ENCODE results near the gene RIPOR3. TPM values are rescaled to one million over a fixed set of nuclear protein-coding genes. Genes with fewer than 3 reads are reported as not detected.
"Not testable (repeated sequence)": the region's sequence is repeated elsewhere in the genome, so short reads cannot be mapped to it uniquely, and the experiment has no call there.

Gene RIPOR3
- total RNA-seq, 1 experiment from 2014 or later: 0.31 TPM

DNA sequence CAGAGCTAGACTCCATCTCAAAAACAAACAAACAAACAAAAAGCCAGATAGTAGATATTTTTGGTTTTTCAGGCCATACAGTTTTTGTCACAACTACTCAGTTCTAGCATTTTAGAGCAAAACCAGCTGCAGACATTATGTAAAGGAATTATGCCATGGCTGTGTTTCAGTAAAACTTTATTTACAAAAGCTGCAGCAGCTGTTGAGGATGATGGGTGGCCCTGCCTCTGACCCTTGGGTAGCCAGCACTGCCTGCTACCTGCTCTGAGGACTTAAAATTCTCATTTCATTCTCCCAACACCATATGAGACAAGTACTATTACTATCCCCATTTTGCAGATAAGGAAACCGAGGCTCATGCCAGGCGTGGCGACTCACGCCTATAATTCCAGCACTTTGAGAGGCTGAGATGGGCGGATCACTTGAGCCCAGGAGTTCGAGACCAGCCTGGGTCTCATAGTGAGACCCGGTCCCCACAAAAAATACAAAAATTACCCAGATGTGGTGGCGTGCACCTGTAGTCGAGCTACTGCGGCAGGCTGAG lies 56.3 kb downstream of the RIPOR3 start:
- DNase-seq (ENCODE audit: low spot score): no peak

DNA sequence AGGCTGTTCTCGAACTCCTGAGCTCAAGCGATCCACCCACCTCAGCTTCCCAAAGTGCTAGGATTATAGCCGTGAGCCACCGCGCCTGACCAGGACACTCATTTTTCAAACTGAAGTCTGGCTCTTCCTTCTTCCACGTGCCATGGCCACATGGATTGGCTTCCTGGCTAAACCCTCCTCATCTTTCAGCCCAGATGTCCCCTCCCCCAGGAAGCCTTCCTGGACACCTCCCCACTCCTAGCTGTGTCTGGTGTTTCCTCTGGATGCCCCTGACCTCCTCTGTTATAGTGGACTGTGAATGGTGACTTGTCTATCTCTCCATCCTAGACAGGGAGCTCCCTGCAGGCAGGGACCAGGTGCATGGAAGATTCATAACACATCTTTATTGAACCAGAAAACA lies 57.2 kb downstream of the RIPOR3 start:
- no peak for DNase-seq (ENCODE audit: low spot score)

DNA sequence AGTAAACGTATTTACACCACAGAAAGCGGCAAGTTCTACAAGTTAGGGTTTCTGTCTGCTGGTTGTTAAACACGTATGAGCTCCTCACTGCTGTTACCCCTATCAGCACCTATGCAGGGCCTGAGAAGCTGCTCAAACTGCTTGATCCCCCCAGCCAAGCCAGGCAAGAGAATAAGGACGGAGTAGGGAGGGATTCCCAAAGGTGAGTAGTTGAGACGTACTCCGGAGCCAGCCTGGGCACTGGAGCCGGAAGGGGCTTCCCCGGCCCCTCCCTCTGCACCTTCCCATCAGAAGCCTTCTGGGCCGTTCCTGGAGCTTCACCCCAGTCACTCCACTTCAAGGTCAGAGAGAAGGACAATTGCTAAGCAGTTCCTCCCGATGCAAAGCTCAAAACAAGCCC lies 58.0 kb downstream of the RIPOR3 start:
- DNase-seq (ENCODE audit: low spot score): no peak

DNA sequence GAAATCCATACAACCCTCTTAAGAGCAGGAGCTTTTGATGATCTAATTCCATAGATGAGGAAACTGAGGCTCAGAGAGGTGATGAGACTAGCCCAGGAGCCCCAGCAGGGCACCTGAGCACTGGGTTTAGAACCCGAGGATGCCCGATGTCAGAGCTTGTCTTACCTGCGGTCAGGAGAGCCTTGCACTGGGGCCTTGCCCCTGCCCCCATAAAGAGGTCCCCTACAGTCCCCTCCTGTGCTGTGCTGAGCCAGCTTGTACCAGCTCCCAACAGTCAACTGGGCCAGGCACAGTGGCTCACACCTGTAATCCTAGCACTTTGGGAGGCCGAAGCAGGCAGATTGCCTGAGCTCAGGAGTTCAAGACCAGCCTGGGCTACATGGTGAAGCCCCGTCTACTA lies 58.6 kb downstream of the RIPOR3 start:
- DNase-seq (ENCODE audit: low spot score): no peak

DNA sequence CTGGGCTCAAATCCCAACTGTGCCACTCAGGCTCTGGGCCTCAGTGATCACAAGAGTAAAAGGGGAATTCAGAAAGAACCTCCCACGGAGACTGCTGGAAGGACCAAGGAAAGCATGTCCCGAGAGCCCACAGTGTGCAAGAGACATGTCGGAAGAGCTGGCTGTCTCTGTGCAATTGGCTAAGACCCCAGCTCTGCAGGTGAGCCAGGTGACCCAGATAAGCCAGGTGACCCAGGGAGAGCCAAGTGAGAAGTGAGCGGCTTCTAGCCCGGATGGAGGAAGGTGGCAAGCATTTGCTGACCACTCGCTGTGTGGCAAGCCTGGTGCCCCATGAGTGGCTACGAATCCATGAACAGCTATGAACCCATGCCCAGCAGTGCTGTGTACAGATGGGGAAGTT lies 59.1 kb downstream of the RIPOR3 start:
- no peak for DNase-seq (ENCODE audit: low spot score)

DNA sequence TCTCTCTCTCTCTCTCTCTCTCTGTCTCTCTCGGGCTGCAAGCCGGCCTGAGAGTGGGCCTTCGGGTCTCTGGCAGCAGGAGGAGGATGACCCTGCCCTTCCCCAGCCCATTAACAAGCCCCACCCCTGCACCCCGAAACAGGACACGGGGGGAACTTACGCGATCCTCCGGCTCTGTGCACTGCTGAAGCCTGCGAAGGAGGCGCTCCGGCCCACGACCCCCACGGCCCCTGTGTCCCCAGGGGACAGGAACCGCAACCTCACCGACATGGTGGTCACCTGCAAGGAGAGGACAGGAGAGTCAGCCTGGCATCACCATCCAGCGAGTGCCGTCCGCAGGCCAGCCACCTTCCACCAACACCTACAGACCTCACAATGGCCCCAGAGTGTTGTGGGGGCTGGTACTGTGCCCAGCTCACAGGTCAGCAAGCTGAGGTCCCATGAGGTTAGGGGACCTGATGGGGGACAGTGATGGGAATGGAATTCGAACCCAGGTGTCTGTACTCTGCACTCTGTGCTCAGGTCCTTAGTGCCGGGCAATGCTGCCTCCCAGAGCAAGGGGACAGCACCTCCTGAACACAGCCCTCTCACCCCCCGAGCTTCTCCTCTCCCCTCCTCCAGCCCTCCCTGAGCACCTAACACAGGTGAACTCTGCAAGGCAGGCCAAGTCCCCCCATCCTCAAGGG lies 60.6 kb downstream of the RIPOR3 start:
- DNase-seq (ENCODE audit: low spot score): no peak

DNA sequence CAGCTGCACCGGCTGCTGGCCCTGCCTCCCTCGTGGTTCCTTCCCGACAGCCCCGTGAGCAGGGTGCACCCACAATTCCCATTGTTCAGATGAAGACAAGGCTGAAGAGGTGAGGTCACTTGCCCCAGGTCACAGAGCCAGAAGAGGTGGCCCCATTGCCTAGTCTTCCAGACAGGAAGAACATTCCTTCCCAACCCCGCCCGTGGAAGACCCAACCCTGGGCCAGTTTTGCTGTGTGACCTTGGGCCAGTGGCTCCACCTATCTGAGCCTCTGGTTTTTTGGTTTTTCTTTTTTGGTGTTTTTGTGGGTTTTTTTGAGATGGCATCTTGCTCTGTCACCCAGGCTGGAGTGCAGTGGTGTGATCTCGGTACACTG lies 61.7 kb downstream of the RIPOR3 start:
- no peak for DNase-seq (ENCODE audit: low spot score)

DNA sequence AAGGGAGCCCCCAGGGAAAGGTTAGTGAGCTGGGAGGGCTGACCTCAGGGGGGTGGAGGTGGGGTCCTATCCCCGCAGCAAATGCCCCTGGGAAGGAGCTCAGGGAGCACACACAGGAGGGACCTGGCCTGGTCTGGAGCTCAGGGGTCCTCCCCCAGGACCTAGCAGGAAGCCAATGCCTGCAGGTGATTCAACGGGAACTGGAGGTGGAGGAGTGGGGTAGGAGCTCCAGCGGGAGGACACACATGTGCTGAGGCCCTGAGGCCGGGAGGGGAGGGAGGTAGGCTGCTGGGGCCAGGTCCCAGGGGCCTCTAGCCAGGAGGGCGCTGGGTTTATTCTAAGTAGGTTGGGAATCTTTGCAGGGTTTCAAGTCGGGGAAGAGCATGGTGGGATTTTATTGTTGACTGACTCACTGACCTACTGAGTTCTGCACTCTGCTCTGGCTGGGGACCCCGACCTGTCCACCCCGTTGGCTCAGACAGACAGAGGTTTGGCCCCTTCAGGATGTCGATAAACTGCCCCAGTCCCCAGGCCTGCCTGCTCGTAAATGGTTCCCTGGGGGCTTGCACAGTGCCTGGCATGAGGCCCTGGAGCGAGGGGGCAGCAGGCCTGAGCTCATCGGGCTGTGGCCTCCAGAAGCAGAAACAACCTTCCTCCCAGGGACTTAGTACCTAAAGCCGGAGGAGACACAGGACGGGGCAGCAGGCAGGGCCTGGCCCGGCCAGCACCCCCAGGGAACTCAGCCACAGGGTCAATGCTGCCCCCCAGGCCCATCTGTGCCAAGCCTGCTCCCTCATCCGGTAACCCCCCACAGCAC lies 62.3 kb downstream of the RIPOR3 start:
- no peak for DNase-seq (ENCODE audit: low spot score)

DNA sequence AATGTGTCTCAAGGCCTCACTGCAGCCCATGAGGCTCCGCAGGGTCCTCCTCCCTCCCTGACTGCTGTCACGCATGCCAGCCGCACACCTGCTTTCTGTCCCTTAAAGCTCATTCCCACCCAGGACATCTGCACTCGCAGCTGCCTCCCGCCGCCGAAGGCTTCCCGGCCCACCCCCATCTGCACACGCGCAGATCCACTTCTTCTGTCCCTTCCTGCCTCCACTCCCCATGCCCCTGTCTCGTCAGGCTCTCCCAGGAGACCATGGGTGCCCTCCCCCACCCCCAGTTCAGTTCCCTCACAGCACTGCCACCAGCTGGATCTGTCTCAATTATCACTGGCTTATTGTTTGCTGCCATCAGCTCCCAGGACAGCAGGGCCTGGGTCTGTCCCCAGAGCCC lies 63.0 kb downstream of the RIPOR3 start:
- DNase-seq (ENCODE audit: low spot score): no peak

DNA sequence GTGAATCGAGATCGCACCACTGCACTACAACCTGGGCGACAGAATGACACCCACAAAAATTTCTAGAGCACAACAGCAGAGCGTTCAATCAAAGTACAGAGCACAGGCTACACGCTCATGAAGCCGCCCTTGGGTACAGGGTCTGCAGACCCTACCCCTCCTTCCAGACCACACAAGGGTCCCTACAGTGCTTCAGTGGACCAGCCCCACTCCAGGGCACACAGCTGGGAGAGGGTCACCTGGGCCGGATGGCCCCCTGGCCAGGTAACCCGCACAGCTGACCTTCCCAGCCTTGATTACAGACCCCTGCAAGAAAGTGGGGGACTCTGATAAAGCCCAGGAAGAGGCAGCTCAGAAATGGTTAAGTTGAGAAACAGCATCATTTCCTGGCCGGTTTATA lies 63.6 kb downstream of the RIPOR3 start:
- DNase-seq (ENCODE audit: low spot score): no peak

DNA sequence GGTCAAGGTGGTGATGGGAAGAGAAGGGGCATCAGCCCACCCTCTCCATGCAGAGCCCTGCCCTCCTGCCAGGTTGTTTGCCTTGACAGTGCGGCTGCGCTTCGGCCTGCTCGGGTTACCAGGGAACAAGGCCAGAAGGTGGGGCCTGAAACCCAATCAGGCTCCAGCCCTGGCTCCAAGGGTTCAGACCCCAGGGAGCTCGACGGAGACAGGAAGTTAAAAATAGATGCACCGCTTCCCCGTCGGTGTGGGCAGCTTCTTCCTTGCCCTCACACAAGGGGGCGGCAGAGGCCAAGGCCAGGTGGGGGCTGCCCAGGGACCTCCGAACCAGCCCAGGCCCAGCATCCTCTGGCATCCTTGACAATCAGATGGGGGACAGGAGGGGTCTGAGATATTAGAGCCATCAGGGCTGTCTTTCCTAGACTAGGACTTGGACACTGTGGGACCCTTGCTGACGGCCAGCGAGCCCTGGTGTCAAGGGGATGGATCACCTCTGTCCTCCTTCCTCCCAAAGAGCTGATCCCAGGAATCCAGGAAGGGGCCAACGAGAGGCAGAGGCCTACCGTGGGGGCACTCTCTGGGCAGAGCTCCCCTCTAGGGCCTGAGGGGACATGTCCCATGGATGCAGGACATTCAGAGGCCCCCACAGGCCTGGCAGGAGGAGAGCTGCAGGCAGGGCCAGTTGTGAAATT lies 65.2 kb downstream of the RIPOR3 start:
- peak; percentile 72 for DNase-seq (ENCODE audit: low spot score)

DNA sequence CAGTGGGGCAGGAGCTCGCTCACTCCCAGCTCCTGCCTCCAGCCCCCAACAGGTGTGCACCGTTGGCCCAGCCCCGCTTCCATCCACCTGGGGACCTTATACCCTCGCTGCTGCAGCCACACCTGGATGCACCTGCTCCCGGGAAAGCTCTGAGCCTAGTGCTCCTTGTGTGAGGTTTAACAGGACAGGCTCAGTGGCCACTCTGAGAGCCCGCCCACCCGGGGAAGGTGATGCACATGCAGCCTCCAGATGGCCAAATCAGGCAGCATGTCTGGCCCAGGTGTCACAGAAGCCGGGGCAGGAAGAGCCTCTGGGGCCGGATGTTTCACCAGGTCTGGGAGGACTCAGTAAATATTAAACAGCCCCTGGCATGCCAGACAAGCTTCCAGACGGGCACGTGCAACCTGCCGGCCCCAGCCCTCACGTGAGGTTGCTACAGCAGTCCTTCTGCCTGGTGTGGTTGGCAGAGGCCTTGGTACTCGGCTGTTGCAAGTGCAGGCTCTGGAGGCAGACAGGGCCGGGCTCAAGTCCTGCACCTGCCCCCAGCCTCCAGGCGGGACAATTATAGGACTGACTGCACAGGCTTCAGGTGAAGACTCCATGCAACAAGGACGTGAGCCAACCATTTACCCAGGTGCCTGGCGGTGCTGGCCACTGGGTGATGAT lies 66.9 kb downstream of the RIPOR3 start:
- DNase-seq (ENCODE audit: low spot score): peak; percentile 50

DNA sequence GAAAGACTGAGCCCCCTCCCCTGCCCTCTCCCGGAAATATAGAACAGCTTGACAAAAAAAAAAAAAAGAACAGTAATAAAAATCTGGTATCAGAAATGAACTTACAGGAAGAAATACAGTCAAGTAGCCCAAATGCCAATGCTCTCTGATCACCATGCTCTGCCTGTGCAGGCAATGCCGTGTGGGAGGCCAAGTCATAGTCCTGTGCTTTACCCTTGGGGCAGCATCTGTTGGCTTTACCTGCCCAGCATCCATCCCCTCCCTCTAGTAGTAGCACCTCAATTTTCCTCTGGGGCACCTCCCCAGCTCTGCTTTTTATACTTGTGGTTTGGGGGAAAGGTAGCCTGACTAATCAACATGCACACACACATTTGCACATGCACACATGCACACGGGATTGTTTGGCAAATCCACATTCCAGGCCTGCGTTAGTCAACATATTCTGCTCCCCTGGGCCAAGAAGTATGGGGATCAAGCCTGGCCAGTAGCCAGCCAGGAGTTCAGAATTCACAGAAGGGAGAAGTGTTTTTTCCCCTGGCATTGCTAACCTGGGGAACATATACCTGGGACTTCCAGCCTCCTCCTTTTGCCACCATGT lies 70.2 kb downstream of the RIPOR3 start:
- DNase-seq (ENCODE audit: low spot score): no peak

DNA sequence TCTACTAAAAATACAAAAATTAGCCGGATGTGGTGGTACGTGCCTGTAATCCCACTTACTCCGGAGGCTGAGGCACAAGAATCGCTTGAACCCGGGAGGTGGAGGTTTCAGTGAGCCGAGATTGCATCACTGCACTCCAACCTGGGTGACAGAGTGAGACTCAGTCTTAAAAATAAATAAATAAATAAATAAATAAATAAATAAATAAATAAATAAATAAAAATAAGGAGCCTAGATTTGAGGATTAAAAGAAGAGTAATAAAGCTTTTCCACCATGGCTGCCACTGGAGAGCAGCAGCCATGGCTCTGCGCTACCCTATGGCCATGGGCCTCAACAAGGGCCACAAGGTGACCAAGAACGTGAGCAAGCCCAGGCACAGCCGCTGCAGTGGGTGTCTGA lies 70.9 kb downstream of the RIPOR3 start:
- not testable (repeated sequence) for DNase-seq (ENCODE audit: low spot score)

DNA sequence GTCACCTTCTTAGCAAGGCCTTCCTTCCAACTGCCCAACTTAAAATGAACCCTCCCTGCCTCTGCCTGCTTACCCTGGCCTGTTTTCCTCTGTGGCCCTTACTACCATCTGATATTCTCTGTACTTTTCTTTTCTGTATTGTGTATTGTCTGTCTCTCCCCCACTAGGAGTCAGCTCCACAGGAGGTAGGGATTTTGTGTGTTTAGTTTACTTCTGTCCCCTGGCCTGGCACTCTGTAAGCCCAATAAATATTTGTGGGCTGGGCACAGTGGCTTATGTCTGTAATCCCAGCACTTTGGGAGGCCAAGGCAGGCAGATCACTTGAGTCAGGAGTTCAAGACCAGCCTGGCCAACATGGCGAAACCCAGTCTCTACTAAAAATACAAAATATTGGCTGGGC lies 72.8 kb downstream of the RIPOR3 start:
- no peak for DNase-seq (ENCODE audit: low spot score)

DNA sequence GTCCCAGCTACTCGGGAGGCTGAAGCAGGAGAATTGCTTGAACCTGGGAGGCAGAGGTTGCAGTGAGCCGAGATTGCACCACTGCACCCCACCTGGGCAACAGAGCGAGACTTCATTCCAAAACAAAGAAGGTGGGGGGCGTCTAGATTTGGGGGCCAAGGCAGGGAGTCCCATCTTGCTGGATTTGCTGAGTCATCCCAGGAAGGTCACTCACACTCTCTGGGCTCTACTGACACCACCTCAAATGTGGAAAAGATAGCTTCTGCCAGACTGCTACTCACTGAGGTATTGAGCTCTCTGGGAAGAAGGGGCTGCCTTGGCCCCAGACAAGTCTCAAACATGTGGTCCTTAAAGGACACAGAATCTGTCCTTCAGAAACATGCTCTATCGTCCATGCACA lies 74.3 kb downstream of the RIPOR3 start:
- no peak for DNase-seq (ENCODE audit: low spot score)

DNA sequence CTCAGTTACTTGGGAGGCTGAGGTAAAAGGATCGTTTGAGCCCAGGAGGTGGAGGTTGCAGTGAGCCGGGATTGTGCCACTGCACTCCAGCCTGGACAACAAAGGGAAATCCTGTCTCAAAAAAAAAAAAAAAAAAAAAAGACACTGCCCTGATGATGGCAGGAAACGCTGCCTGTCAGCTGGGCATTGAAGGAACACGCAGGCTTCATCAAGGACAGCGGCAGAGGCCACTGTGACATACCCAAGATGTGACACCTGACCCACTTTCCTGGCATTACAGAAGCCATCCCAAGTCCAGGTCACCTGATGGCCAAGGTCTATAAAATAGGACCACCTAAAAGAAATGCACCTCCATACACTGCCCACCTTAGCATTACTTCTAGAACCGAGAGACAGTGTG lies 75.9 kb downstream of the RIPOR3 start:
- DNase-seq (ENCODE audit: low spot score): no peak

DNA sequence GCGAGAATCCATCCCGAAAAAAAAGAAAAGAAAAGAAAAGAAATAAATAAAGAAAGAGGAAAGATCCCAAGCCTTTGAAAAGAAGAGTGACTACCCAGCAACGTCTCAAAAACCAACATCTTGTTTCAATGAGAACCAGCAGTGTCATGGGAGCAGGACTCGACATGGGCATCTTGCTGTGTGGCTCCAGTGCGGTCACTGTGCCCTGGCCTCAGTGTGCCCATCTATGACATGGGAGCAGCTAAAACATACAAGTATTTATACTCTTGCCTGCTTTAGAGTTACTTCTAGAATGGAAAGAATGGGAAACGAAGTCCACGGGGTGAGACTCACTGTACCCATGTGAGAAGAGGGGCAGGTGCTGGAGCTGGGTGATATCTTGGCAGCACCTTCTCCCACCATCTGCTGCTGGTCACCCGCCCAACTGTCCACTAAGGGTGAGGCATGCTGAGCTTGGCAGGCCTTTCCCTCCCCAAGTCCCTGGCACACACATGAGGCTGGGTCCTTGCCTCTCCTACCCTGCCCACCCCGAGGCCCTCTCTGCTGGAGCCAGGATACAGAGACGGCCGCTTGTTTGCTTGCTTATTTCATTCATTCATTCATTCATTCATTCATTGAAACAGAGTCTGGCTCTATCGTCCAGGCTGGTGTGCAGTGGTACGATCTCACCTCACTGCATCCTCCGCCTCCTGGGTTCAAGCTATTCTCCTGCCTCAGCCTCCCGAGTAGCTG lies 77.7 kb downstream of the RIPOR3 start:
- no peak for DNase-seq (ENCODE audit: low spot score)

DNA sequence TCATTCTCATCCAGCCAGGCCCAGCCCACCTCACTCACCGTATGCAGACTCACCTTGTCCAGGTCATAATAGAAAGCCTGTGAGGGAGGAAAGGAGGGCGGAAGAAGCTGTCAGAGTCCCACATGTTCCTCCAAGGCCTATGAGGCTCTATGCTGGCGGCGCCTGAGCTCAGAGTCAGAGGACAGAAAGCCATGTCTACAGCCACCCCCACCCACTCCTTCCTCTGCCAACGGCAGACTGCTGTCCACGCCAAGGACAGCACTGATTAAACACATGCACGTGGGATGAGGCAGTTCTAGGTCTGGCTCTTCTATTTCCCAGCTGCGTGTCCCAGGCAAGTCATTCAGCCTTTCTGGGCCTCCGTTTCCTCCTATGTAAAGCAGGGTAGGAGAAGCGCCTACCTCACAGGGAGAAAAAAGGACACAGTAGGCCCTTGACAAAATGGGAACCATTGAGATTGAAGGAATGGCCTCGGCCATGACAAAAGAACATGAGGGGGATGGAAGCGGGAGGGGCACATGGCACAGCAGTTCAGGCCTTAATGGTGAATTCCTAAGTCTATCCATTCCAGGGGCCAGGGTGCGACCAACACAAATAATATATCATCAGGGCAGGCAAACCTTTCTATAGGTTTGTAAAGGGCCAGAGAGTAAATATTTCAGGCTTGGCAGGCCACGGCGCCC lies 80.1 kb downstream of the RIPOR3 start:
- DNase-seq (ENCODE audit: low spot score): no peak

DNA sequence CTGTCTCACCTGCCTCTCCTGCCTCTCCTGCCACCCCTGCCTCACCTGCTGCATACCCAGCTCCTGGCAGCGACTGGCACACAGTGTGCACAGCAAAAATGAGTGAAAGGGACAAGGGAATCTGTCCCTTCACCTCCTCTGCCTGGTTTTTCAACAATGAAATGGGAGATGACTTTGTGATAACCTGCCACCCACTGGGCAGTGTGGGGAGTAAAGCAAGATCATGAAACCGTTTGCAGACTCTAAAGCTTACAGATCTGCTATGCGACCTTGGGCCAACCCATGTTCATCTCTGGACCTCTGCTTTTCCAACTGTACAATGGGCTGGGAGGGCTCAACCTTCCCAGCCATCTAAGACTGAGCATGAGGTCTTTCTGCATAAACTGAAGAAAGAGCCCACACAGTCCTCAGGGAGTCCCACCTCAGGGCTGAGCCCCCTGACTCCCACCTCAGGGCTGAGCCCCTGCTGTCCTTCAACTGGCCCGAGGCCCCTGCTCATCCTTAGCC lies 81.1 kb downstream of the RIPOR3 start:
- peak; percentile 53 for DNase-seq (ENCODE audit: low spot score)
